Neutrophil (primary cell): Measurements from ENCODE around the gene SYT3.

Source experiments
- H3K27ac ChIP-seq: fragments of 200-600 bp; sonication (generic); 2 replicates; pipeline ENCODE4 v1.5.1; 2016; ENCODE audit warnings: mild to moderate bottlenecking, moderate library complexity
- H3K27me3 ChIP-seq: fragments of 200-600 bp; sonication (generic); 2 replicates; pipeline ENCODE4 v1.6.0; 2016; ENCODE audit warnings: mild to moderate bottlenecking
- H3K36me3 ChIP-seq: fragments of 200-600 bp; sonication (generic); 2 replicates; pipeline ENCODE4 v1.5.1; 2017
- H3K4me1 ChIP-seq, 2 experiments: fragments of 200-600 bp in 1 of 2; sonication (generic) in 1 of 2; 1 replicate in 1 of 2; 2 replicates in 1 of 2; pipeline versions ENCODE4 v1.5.1 to v1.6.1; 2013 to 2016; ENCODE audit warnings: low read depth in 1 of 2, low read length in 1 of 2, mild to moderate bottlenecking in 1 of 2, moderate library complexity in 1 of 2; ENCODE audit not compliant: control insufficient read depth in 1 of 2, insufficient read depth in 1 of 2
- H3K4me3 ChIP-seq, 2 experiments: fragments of 200-600 bp in 1 of 2; sonication (generic) in 1 of 2; 1 replicate in 1 of 2; 2 replicates in 1 of 2; pipeline ENCODE4 v1.5.1; 2013 to 2016; ENCODE audit warnings: low read depth in 1 of 2, low read length in 1 of 2, mild to moderate bottlenecking in 1 of 2, moderate library complexity in 1 of 2
- H3K9me3 ChIP-seq: fragments of 200-600 bp; sonication (generic); 2 replicates; pipeline ENCODE4 v1.5.1; 2016
- TF ChIP-seq, protein P1 (sequence below): fragments of 200-600 bp; sonication (generic); IDR thresholded peaks from 2 replicates; pipeline ENCODE4 v1.5.1; 2016; ENCODE audit warnings: antibody characterized with exemption

Gene SYT3

DNA sequence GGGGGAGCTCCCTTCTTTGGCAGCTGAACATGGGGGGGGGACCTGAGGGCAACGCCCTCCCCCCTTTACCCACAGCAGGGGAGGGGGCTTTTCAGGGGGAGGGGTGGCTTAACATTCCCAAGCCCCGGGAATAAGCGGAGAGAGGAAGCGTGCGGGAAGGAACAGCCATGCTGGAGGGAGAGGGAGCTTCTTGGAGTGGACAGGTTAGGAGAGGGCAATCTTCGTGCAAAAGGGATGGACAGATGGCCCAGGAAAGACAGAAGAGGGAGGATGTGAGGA is 20.3 kb upstream of the SYT3 start:
- Histone ChIP-seq H3K4me1 (peaks cover 10 to 16% of the 10 kb centered on the region in 2 experiments), H3K36me3 (no peaks in the 10 kb centered on the region), H3K4me3 (no peak overlapping the region), H3K27ac (no peak overlapping the region), H3K27me3 (peaks cover 96% of the 10 kb centered on the region), H3K9me3 (peaks cover 8% of the 10 kb centered on the region)
- TF ChIP-seq, protein P1, sequence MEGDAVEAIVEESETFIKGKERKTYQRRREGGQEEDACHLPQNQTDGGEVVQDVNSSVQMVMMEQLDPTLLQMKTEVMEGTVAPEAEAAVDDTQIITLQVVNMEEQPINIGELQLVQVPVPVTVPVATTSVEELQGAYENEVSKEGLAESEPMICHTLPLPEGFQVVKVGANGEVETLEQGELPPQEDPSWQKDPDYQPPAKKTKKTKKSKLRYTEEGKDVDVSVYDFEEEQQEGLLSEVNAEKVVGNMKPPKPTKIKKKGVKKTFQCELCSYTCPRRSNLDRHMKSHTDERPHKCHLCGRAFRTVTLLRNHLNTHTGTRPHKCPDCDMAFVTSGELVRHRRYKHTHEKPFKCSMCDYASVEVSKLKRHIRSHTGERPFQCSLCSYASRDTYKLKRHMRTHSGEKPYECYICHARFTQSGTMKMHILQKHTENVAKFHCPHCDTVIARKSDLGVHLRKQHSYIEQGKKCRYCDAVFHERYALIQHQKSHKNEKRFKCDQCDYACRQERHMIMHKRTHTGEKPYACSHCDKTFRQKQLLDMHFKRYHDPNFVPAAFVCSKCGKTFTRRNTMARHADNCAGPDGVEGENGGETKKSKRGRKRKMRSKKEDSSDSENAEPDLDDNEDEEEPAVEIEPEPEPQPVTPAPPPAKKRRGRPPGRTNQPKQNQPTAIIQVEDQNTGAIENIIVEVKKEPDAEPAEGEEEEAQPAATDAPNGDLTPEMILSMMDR, result no peak

DNA sequence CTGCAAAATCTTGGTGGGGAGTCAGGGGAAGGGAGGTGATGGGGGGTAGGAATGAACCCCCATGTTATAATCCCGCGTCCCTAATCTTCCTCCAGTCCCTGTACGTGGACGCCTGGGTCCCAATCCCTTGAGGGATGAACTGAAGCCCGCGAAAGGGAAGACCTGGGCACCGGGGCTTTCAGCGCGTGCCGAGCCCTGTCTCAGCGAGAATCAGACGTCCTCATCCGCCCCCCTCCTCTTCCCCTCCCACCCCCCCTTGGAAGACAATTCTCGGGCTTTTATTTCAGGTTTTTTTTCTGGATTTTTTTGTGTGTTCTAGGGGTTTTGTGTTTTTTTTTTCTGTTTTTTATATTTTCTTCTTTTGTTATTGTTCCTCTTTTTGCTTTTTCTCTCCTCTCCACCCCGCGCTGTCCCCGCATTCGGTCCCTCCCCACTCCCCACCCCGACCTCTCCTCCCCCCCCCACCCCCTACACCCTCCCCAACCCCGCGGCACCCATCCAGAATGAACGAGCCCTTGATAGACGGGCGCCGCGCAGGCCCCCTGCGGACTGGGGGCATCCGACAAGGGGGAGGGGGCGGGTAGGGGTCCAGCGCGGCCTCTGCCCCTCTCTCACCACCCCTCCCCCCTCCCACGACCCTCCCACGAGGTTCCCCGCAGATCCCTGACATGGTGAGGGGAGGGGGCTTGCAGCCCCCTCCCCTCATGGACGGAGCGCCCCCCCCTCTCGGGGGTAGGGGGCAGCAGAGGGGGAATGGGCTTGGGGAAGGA is 19.8 kb upstream of the SYT3 start:
- Histone ChIP-seq H3K27me3 (peaks cover 96% of the 10 kb centered on the region), H3K27ac (no peak overlapping the region), H3K9me3 (peaks cover 8% of the 10 kb centered on the region), H3K36me3 (no peaks in the 10 kb centered on the region), H3K4me3 (no peak overlapping the region), H3K4me1 (peaks cover 10 to 16% of the 10 kb centered on the region in 2 experiments)
- TF ChIP-seq, protein P1, result no peak

DNA sequence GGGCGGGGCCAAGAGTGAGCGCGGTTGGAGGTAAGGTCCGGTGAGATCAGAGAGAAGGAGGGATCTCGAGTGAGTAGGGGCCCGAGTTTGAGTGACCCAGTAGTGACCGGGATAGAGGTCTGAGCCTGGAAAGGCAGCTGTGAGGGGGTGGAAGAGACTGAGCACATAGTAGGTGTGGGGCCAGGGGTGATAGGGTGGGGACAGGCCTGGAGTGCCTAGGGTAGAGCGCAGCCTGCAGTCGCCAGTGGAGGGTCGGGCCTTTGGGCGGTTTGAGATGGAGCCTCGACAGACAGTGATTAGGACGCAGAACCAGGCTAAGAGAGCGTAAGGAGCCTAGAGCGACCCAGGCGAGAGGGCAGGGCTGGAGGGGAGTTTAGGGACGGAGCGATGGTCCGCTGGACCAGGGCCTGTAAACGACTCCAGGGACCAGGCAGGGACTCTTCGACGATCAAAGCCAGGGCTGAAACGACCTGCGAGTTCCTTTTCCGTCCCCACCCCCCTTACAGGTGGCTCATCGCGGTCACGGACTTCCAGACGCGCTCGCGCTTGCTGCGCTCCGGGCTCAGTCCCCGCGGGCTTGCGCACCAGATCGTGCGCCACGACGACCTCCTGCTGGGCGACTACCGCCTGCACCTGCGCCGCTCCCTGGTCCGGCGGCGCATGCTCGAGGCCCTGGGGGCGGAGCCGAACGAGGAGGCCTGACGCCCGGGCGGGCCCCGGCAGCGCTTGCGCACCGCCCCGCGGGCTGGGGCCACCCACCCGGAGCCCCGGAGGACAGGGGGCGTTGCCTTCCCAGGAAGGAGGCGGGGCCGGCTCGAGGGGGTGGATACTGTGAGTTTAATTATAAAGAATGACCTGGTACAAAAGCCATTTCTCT is 19.0 kb upstream of the SYT3 start:
- H3K27ac ChIP-seq, result no peak overlapping the region
- peaks cover 10 to 16% of the 10 kb centered on the region in 2 experiments for H3K4me1 ChIP-seq
- H3K27me3 ChIP-seq, result peaks cover 97% of the 10 kb centered on the region
- H3K36me3 ChIP-seq, result no peaks in the 10 kb centered on the region
- H3K9me3 ChIP-seq, result peaks cover 8% of the 10 kb centered on the region
- H3K4me3 ChIP-seq, result peak overlapping the region; percentile 4 to 24
- TF ChIP-seq, protein P1, result no peak

DNA sequence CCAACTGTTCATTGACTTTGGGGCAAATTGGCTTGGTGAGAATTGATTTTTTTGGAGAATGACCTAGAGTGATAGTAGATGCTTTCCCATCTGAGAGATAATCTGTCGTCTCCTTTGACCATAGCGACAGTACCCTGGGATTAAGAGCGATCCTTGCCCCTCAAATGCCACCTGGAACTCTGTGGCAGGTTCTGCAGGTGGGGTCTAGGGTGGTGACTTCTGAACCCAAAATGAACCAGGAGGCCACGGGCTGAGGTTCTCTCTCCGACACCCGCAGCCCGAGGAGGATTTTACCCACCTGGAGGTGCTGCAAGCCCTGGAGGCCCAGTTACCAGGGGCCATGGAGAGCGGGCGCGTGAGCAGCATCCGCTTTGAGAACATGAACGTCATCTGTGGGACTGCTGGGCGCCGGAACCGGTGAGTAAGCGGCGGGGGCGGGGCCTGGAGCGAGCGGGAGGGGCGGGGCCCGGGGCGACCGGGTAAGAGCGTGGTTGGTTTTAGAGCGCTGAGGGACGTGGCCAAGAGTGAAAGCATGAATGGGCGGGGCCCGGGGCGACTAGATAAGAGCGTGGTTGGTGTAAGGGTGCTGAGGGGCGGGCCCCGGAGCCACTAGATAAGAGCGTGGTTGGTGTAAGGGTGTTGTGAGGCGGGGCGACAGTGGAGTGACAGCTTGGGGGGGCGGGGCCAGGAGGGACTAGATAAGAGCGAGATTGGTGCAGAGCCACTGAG is 18.2 kb upstream of the SYT3 start:
- H3K4me1 ChIP-seq, result peaks cover 10 to 16% of the 10 kb centered on the region in 2 experiments
- TF ChIP-seq, protein P1, result no peak
- peaks cover 8% of the 10 kb centered on the region for H3K9me3 ChIP-seq
- no peak overlapping the region for H3K27ac ChIP-seq
- peaks cover 98% of the 10 kb centered on the region for H3K27me3 ChIP-seq
- H3K36me3 ChIP-seq, result no peaks in the 10 kb centered on the region
- peak overlapping the region in 1 of 2 experiments; percentile 24 for H3K4me3 ChIP-seq

DNA sequence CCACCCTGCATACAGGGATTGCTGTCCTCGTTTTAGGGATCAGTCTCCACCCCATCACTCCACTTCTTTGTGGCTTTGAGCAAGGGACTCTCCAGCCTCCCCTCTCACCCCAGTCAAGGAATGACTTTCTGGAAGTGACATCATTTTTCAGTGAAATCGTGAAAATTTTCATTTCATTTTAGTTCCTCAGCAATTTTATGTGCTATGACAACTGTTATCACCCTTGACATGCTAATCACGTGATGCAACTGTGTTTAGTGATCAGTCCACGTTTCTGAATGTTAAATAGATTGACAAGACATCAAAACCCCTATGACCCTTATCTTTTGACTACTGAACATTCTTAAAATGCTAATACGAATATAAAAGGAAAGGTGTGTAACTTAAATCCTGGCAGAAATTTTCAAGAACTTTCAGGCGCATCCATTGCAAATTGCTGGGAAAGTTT is 17.6 kb upstream of the SYT3 start:
- H3K27ac ChIP-seq, result no peak overlapping the region
- H3K27me3 ChIP-seq, result peaks cover 98% of the 10 kb centered on the region
- H3K4me3 ChIP-seq, result no peak overlapping the region
- H3K4me1 ChIP-seq, result peaks cover 10 to 16% of the 10 kb centered on the region in 2 experiments
- TF ChIP-seq, protein P1, result no peak
- H3K36me3 ChIP-seq, result no peaks in the 10 kb centered on the region
- peaks cover 8% of the 10 kb centered on the region for H3K9me3 ChIP-seq
